Epithelial cell of esophagus (primary cell): Measurements from ENCODE around the gene ANKDD1A.

Source experiments
- DNase-seq: peaks from one replicate; pipeline ENCODE4 v3.0.0; 2010; ENCODE audit warnings: low read depth
- H3K4me3 ChIP-seq: 2 replicates; pipeline ENCODE4 v1.5.1; 2011; ENCODE audit warnings: mild to moderate bottlenecking, low read length, control low read depth
- TF ChIP-seq, protein P1 (sequence below): IDR thresholded peaks from 2 replicates; pipeline ENCODE4 v1.5.1; 2011; ENCODE audit warnings: low read depth, mild to moderate bottlenecking, low read length, control low read depth, inconsistent platforms; ENCODE audit not compliant: insufficient read depth; ENCODE audit errors: missing control alignments

ANKDD1A gene

DNA sequence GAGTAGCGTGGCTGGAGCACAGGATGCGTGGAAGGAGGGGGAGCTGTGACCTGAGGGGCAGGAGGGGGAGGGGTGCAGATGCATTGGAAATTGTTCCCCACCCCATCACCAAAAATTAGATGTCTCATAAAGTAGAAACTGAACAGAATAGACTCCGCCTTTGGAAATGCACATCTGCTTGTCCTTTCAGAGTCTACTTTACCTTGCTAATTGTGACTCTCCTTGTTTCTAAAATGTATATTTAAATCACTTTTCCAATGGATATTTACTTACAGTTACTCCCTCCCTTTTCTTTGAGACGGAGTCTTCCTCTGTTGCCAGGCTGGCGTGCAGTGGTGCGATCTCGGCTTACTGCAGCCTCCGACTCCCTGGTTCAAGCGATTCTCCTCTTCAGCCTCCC is 47.4 kb downstream of the ANKDD1A start:
- no peak for DNase-seq
- H3K4me3 ChIP-seq = no peak overlapping the region
- TF ChIP-seq, protein P1, sequence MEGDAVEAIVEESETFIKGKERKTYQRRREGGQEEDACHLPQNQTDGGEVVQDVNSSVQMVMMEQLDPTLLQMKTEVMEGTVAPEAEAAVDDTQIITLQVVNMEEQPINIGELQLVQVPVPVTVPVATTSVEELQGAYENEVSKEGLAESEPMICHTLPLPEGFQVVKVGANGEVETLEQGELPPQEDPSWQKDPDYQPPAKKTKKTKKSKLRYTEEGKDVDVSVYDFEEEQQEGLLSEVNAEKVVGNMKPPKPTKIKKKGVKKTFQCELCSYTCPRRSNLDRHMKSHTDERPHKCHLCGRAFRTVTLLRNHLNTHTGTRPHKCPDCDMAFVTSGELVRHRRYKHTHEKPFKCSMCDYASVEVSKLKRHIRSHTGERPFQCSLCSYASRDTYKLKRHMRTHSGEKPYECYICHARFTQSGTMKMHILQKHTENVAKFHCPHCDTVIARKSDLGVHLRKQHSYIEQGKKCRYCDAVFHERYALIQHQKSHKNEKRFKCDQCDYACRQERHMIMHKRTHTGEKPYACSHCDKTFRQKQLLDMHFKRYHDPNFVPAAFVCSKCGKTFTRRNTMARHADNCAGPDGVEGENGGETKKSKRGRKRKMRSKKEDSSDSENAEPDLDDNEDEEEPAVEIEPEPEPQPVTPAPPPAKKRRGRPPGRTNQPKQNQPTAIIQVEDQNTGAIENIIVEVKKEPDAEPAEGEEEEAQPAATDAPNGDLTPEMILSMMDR = no peak

DNA sequence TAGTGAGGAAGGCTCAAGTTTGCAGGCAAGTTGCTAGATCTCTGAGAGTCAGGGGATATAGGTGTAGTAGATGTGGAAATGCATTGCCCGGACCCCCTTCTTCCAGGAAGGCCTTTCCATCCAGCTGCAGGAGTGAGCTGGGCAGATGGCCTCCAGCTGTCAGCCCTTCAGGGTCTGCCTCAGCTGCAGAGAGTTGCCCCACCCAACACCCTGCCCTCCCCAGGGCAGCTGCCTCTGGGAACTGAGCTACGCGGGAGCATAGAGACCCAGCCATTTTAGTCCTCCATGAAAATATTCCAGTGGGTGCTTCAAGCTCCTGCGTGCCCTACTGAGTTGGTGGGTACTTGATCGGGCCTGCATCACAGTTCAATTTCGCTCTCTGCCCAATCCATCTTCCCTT is 48.5 kb downstream of the ANKDD1A start:
- DNase-seq = no peak
- TF ChIP-seq, protein P1 = no peak
- H3K4me3 ChIP-seq = no peak overlapping the region

DNA sequence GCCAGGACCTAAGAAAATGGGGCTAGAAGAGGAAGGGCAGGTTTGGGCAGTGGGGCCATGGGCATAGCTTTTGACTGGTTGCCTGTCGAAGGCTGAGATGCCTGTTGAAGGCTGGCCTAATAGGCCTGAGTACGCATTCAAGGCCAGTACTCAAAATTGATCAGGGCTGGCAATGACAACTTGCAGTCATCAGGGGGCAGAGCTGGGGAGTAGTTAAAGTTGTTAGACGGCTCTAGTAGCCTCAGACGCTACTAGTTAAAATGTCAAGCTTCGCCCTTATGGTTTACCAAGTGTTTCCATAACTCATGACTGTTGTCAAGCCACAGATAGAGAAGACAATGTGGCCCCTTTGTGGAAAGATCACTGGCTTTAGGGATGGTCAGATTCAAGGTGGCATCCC is 49.3 kb downstream of the ANKDD1A start:
- TF ChIP-seq, protein P1 = no peak
- no peak overlapping the region for H3K4me3 ChIP-seq
- DNase-seq = no peak

DNA sequence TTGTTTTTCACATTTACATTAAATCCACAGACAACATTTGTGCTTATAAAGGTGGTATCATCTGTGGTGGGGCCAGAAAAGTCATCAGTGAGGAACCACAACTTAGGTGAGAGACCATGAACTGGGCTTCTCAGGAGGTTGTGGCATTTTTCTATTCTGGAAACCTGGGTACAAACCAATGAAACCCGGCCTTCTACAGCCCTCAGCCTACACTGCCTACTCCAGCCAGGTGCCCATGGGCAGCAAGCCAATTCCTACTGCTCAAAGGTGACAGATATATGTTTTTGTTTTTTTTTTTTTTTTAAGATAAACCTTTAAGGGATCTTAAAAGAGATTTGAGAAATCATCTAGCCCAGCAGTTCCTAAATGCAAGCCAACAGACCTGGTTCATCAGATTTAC is 57.7 kb downstream of the ANKDD1A start:
- DNase-seq = no peak
- TF ChIP-seq, protein P1 = no peak
- H3K4me3 ChIP-seq = no peak overlapping the region

DNA sequence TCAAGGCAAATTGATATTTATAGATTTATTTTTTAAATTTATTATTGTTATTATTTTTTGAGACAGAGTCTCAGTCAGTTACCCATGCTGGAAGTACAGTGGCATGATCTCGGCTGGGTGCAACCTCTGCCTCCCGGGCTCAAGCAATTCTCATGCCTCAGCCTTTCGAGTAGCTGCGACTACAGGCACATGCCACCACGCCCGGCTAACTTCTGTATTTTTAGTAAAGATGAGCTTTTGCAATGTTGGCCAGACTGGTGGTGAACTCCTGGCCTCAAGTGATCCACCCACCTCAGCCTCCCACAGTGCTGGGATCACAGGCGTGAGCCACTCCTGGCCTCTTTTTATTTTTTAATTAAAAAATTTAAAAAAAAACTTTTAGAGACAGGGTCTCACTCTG is 59.0 kb downstream of the ANKDD1A start:
- TF ChIP-seq, protein P1 = no peak
- H3K4me3 ChIP-seq = no peak overlapping the region
- DNase-seq = no peak

DNA sequence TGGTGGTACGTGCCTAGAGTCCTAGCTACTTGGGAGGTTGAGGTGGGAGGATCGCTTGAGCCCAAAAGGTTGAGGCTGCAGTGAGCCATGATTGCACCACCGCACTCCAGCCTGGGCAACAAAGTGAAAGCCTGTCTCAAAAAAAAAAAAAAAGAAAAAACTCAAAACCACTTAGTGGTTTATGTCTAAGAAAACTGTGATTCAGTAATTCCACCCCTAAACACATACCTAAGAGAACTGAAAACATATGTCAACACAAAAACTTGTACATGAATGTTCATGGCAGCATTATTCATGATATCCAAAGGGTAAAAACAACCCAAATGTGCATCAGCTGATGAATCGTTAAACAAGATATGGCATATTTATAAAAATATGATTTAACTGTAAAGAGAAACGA is 63.7 kb downstream of the ANKDD1A start:
- H3K4me3 ChIP-seq = no peak overlapping the region
- DNase-seq = no peak
- TF ChIP-seq, protein P1 = no peak

DNA sequence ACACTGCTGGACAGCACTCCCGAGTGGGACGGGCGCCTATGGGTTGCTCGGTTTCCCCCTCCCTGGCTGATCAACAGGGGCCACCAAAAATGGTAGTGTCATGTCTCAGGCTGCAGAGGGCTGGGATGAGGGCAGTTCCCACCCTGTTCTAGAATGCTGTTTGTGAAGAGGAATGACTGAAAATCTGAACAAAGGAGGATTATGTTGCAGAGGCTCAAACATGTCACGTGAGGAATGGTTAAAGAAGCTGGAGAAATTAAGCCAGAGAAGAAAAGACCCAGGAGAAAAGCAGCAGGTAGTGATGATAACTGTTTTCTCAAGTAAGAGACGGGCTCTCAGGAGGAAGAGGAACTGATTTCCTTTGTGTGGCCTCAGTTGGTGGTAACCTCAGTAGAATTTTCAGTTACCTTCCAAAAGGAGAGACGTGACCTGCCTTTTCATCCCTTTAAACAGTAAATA is 67.6 kb downstream of the ANKDD1A start:
- DNase-seq = no peak
- H3K4me3 ChIP-seq = no peak overlapping the region
- TF ChIP-seq, protein P1 = no peak
